Liver (tissue), 9 donors: ENCODE data around the gene THEM4. TPM values are rescaled to one million over a fixed set of nuclear protein-coding genes. Genes with fewer than 3 reads are reported as not detected.

Source experiments
- DNase-seq: peaks from one replicate; pipeline ENCODE4 v3.0.0-alpha.2; 2017; ENCODE audit warnings: low spot score
- H3K27ac ChIP-seq, 2 donors: one replicate each; pipeline ENCODE4 v1.7.0; 2013; ENCODE audit warnings: inconsistent platforms in 2 of 2, low read length in 2 of 2, control low read depth in 1 of 2, low read depth in 1 of 2, mild to moderate bottlenecking in 1 of 2
- H3K27me3 ChIP-seq, 4 donors: one replicate each; pipeline versions ENCODE4 v1.6.1 to v1.7.0; 2013; ENCODE audit warnings: low read length in 3 of 4, inconsistent platforms in 1 of 4, mild to moderate bottlenecking in 1 of 4, moderate library complexity in 1 of 4; ENCODE audit not compliant: control insufficient read depth in 4 of 4, insufficient read depth in 4 of 4
- H3K36me3 ChIP-seq, 4 donors: one replicate each; pipeline versions ENCODE4 v1.6.1 to v1.7.0; 2013; ENCODE audit warnings: low read length in 3 of 4, mild to moderate bottlenecking in 3 of 4, low read depth in 1 of 4, moderate library complexity in 1 of 4; ENCODE audit not compliant: control insufficient read depth in 4 of 4, insufficient read depth in 3 of 4
- H3K4me1 ChIP-seq, 4 donors: one replicate each; pipeline versions ENCODE4 v1.6.1 to v1.7.0; 2013; ENCODE audit warnings: low read length in 3 of 4, mild to moderate bottlenecking in 3 of 4, moderate library complexity in 1 of 4; ENCODE audit not compliant: control insufficient read depth in 4 of 4, insufficient read depth in 4 of 4
- H3K4me3 ChIP-seq, 3 donors: one replicate each; pipeline versions ENCODE4 v1.6.1 to v1.7.0; 2013; ENCODE audit warnings: low read length in 3 of 3, control low read depth in 1 of 3, low read depth in 1 of 3, mild to moderate bottlenecking in 1 of 3
- H3K9ac ChIP-seq, 2 donors: one replicate each; pipeline ENCODE4 v1.7.0; 2013; ENCODE audit warnings: low read length in 2 of 2, mild to moderate bottlenecking in 2 of 2, moderate library complexity in 2 of 2, control low read depth in 1 of 2, low read depth in 1 of 2
- H3K9me3 ChIP-seq, 4 donors: one replicate each; pipeline versions ENCODE4 v1.6.1 to v1.7.0; 2013; ENCODE audit warnings: low read length in 3 of 4; ENCODE audit not compliant: control insufficient read depth in 4 of 4
- EGR1 ChIP-seq, 2 donors: IDR thresholded peaks; 2 replicates each; pipeline ENCODE4 v1.6.1; 2016 to 2018; ENCODE audit warnings: antibody characterized with exemption in 2 of 2, low read depth in 2 of 2
- FOXA1 ChIP-seq: IDR thresholded peaks from 2 replicates; pipeline ENCODE4 v1.6.1; 2016; ENCODE audit warnings: antibody characterized with exemption
- FOXA2 ChIP-seq: IDR thresholded peaks from 2 replicates; pipeline ENCODE4 v1.6.1; 2016; ENCODE audit warnings: antibody characterized with exemption
- GABPA ChIP-seq, 2 donors: IDR thresholded peaks in 1 of 2; conservative IDR thresholded peaks in 1 of 2; 2 replicates each; pipeline ENCODE4 v1.6.1; 2016; ENCODE audit warnings: antibody characterized with exemption in 2 of 2, mild to moderate bottlenecking in 1 of 2, moderate library complexity in 1 of 2
- HNF4A ChIP-seq, 2 donors: conservative IDR thresholded peaks; 2 replicates each; pipeline ENCODE4 v1.6.1; 2016; ENCODE audit warnings: antibody characterized with exemption in 2 of 2, mild to moderate bottlenecking in 2 of 2
- HNF4G ChIP-seq: IDR thresholded peaks from 2 replicates; pipeline ENCODE4 v1.6.1; 2016; ENCODE audit warnings: antibody characterized with exemption
- NR2F2 ChIP-seq: IDR thresholded peaks from 2 replicates; pipeline ENCODE4 v1.6.1; 2016; ENCODE audit warnings: antibody characterized with exemption
- RAD21 ChIP-seq, 2 donors: IDR thresholded peaks; 2 replicates each; pipeline ENCODE4 v1.6.1; 2016; ENCODE audit warnings: antibody characterized with exemption in 2 of 2, mild to moderate bottlenecking in 2 of 2
- REST ChIP-seq: IDR thresholded peaks from 2 replicates; pipeline ENCODE4 v1.6.1; 2016; ENCODE audit warnings: antibody characterized with exemption, mild to moderate bottlenecking
- RXRA ChIP-seq, 2 donors: IDR thresholded peaks; 2 replicates each; pipeline ENCODE4 v1.6.1; 2017 to 2018; ENCODE audit warnings: antibody characterized with exemption in 2 of 2, mild to moderate bottlenecking in 1 of 2
- SP1 ChIP-seq: IDR thresholded peaks from 2 replicates; pipeline ENCODE4 v1.6.1; 2018; ENCODE audit warnings: antibody characterized with exemption, mild to moderate bottlenecking
- TAF1 ChIP-seq: conservative IDR thresholded peaks from 2 replicates; pipeline ENCODE4 v1.6.1; 2016; ENCODE audit warnings: antibody characterized with exemption, mild to moderate bottlenecking
- YY1 ChIP-seq: IDR thresholded peaks from 2 replicates; pipeline ENCODE4 v1.6.1; 2016; ENCODE audit warnings: antibody characterized with exemption, mild to moderate bottlenecking
- WGBS: extraction: QIAGEN DNeasy Blood & Tissue Kit; methylation state at CpG from one replicate; pipeline ENCODE4 v1.1.7; 2013; 5-methylcytosine and 5-hydroxymethylcytosine counted together
- polyA plus RNA-seq, 2 donors: library from polyadenylated mRNA; stranded (reverse) in 1 of 2; unstranded in 1 of 2; fragments of 200-250 nt in 1 of 2; fragments of >200 nt in 1 of 2; fragmentation: Nextera tagmentation in 1 of 2; extraction: Ambion mirVana in 1 of 2; gene quantifications; one replicate each; pipeline versions ENCODE4 v1.2.1 to v1.2.3, GENCODE V29; 2013 to 2015
- total RNA-seq, 2 donors: library from RNA; depleted of rRNA; stranded (reverse); fragments of >200 nt; gene quantifications; one replicate each; pipeline ENCODE4 v1.2.3, GENCODE V29; 2014
- TF ChIP-seq, protein P1 (sequence below): fragments of 150-350 bp; IDR thresholded peaks from 2 replicates; pipeline ENCODE4 v1.5.1; 2017; ENCODE audit warnings: improper control_type of control experiment, low read depth, low read length; ENCODE audit not compliant: missing input control
- TF ChIP-seq, protein P2 (sequence below): IDR thresholded peaks from 2 replicates; pipeline ENCODE4 v1.6.1; 2016; ENCODE audit warnings: antibody characterized with exemption
- TF ChIP-seq, protein P3 (sequence below): IDR thresholded peaks from 2 replicates; pipeline ENCODE4 v1.6.1; 2016; ENCODE audit warnings: antibody characterized with exemption
- donor health status: healthy.
- donor health status: healthy.
- donor health status: healthy.
- donor health status: healthy.
- donor health status: healthy.

The THEM4 gene
- total and polyA plus RNA-seq, 4 donors = 6.1 to 16.2 (median 9.8) TPM

DNA sequence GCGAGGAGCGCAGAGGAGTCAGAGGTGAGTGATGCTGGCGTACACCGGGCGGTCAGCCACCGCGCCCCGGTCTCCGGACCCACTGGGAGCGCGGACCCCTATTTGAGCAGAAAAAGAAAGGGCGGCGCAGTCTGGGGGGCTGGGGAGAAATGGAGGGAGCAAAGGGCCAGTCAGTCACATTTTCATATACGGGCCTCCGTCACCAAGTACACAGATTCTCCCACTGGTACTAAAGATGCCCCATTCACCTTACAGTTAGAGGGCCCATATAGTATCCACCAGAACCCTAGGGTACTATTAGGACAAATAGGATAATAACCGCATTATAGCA, 70.3 kb downstream of the THEM4 start:
- H3K27me3 ChIP-seq = no peaks in the 10 kb centered on the region
- H3K9me3 ChIP-seq = no peaks in the 10 kb centered on the region
- H3K4me3 ChIP-seq = peak overlapping the region in 2 of 3 donors; percentile 38 to 61
- H3K27ac ChIP-seq = no peak overlapping the region
- TF ChIP-seq NR2F2 = no peak
- TF ChIP-seq RAD21 (IDR thresholded peaks at IDR 0.05) = no peak
- TF ChIP-seq, protein P1, sequence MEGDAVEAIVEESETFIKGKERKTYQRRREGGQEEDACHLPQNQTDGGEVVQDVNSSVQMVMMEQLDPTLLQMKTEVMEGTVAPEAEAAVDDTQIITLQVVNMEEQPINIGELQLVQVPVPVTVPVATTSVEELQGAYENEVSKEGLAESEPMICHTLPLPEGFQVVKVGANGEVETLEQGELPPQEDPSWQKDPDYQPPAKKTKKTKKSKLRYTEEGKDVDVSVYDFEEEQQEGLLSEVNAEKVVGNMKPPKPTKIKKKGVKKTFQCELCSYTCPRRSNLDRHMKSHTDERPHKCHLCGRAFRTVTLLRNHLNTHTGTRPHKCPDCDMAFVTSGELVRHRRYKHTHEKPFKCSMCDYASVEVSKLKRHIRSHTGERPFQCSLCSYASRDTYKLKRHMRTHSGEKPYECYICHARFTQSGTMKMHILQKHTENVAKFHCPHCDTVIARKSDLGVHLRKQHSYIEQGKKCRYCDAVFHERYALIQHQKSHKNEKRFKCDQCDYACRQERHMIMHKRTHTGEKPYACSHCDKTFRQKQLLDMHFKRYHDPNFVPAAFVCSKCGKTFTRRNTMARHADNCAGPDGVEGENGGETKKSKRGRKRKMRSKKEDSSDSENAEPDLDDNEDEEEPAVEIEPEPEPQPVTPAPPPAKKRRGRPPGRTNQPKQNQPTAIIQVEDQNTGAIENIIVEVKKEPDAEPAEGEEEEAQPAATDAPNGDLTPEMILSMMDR = no peak
- no peak for TF ChIP-seq RXRA (IDR thresholded peaks at IDR 0.05)
- no peak for TF ChIP-seq TAF1
- no peak for TF ChIP-seq FOXA1
- TF ChIP-seq HNF4A (conservative IDR thresholded peaks at IDR 0.05) = no peak
- TF ChIP-seq, protein P2, sequence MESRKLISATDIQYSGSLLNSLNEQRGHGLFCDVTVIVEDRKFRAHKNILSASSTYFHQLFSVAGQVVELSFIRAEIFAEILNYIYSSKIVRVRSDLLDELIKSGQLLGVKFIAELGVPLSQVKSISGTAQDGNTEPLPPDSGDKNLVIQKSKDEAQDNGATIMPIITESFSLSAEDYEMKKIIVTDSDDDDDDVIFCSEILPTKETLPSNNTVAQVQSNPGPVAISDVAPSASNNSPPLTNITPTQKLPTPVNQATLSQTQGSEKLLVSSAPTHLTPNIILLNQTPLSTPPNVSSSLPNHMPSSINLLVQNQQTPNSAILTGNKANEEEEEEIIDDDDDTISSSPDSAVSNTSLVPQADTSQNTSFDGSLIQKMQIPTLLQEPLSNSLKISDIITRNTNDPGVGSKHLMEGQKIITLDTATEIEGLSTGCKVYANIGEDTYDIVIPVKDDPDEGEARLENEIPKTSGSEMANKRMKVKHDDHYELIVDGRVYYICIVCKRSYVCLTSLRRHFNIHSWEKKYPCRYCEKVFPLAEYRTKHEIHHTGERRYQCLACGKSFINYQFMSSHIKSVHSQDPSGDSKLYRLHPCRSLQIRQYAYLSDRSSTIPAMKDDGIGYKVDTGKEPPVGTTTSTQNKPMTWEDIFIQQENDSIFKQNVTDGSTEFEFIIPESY = no peak
- TF ChIP-seq EGR1 (IDR thresholded peaks at IDR 0.05; ENCODE audit: low read depth in 2 of 2) = no peak
- no peak for TF ChIP-seq REST
- no peak for TF ChIP-seq SP1
- no peak for TF ChIP-seq YY1
- TF ChIP-seq GABPA (IDR thresholded peaks at IDR 0.05 in 1 of 2, conservative IDR thresholded peaks at IDR 0.05 in 1 of 2) = no peak
- H3K4me1 ChIP-seq = peaks cover 30 to 57% (median 42%) of the 10 kb centered on the region in 4 donors
- H3K36me3 ChIP-seq = no peaks in the 10 kb centered on the region
- no peak overlapping the region for H3K9ac ChIP-seq
- DNase-seq = no peak
- WGBS = 31% methylated on average over 16 of the region's 16 CpGs

- 12% methylated on average over 117 of the region's 117 CpGs for WGBS
- Histone ChIP-seq H3K9me3 (no peaks in the 10 kb centered on the region), H3K4me3 (peak overlapping the region in 2 of 3 donors; percentile 38 to 61), H3K27me3 (no peaks in the 10 kb centered on the region), H3K36me3 (no peaks in the 10 kb centered on the region), H3K27ac (peak overlapping the region in 1 of 2 donors; percentile 22), H3K4me1 (peaks cover 33 to 63% (median 48%) of the 10 kb centered on the region in 4 donors), H3K9ac (peak overlapping the region in 1 of 2 donors; percentile 28)
- TF ChIP-seq FOXA2 = no peak
- TF ChIP-seq YY1 = no peak
- TF ChIP-seq, protein P3, sequence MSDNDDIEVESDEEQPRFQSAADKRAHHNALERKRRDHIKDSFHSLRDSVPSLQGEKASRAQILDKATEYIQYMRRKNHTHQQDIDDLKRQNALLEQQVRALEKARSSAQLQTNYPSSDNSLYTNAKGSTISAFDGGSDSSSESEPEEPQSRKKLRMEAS = no peak
- TF ChIP-seq NR2F2 = no peak
- TF ChIP-seq, protein P1 = no peak
- no peak for TF ChIP-seq TAF1
- TF ChIP-seq RAD21 (IDR thresholded peaks at IDR 0.05) = no peak
- no peak for TF ChIP-seq RXRA (IDR thresholded peaks at IDR 0.05)
- TF ChIP-seq FOXA1 = no peak
- TF ChIP-seq HNF4G = no peak
- no peak for DNase-seq
Measured at GRCh38 chr1:151838222-151839081, 70.9 kb downstream of the THEM4 start.
